HTR-8/SVneo (cell line): ENCODE measurements around the gene CNTN5.
"Not testable (repeated sequence)": the region's sequence is repeated elsewhere in the genome, so short reads cannot be mapped to it uniquely, and the experiment has no call there.

ENCODE experiments used
- DNase-seq: peaks from one replicate; pipeline ENCODE4 v3.0.0; 2011; ENCODE audit warnings: low spot score, mixed read lengths; ENCODE audit not compliant: insufficient read length
- FAIRE-seq: peaks from 2 replicates; lab custom pipeline; 2011; peaks lifted over from hg19 to GRCh38; lab: Jason Lieb, UNC

CNTN5 gene

DNA sequence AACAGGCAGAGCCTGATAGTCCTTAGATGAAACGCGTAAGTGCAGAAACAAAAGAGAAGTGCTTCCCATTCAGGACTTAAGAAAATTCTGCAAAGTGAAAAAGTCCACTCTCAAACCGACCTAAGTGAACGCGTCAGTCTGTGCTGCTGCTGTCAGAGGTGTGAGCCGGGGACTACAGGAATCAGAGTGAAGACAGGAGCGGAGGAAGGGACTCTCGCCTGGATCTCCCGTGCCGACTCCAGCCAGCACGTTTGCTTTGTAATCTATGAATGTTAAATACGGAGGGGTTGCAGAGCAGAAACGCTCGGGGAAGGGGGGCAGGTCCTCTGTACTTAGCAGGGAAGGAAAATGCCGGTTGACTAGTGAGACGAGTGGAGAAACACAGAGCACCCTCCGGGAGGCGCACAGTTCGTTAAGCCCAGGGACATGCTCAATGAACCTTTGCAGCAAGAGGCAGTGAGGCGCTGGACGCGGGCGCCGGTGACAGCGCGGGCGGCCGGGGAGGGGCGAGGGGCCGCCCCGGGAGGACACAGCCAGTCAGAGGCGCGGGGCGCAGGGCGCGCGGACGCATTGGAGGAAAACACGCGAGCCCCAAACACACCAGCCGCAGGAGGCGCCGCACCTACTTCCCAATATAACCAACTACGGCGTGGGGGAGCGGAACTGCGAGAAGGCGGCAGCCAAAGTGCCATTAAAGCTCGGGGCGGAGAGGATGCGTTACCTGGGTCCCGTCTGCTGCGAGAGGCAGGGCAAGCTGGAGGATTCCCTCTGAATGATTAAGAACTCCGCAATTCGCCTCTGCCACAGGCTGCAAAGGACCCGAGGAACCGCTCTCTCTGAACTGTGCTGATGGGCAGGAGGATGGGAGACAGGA lies at the start of gene CNTN5:
CNTN5 (plus strand) TSS at position 598 of the 874 bp plus-strand sequence.
- DNase-seq (peak; percentile 49), FAIRE-seq (peak; percentile 83)

- FAIRE-seq (peak; percentile 59), DNase-seq (no peak)
These were observed 41.5 kb upstream of the CNTN5 start for GRCh38 chr11:98979205-98979604.

- FAIRE-seq, result no peak
- DNase-seq, result peak; percentile 37
These were observed 4.9 kb upstream of the CNTN5 start for GRCh38 chr11:99015634-99016454.

DNA sequence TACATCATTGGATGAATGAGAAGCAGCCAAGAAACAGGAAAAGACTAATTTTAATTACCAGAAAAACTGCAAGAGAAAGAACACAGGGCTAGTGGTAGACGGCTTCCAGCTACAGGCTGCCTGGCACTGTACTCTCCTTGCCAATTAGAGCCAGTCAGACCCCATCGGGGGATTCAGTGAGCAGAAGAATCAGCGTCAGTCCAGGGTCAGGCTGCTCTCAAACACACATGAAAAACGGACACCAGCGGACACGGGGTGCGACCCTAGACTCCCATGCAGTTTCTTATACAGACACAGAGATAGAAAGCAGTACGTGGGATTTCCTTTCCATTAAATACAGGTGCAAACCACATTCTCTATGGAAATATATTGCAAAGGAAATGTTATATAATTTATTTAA lies 1.1 kb upstream of the CNTN5 start:
- DNase-seq, result no peak
- FAIRE-seq, result no peak

- no peak for DNase-seq
- no peak for FAIRE-seq
These were observed 16.3 kb downstream of the CNTN5 start for GRCh38 chr11:99037057-99037456.

DNA sequence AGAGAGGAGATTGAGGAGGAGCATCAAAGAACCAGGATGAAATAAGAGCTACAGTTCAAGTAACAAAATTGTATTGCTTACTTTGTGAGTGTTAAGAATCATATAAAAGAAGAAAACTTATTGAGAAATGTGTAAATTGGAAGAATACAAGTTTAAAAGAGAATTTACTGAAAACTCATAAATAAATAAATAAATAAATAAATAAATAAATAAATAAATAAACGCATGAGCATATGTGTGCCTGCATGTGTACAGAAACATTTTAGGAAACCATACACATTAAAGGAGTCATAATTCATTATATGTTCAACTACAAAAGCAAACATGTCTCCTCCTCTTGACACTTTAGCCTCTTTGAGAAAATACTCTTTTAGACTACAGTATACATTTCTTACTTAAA lies 42.6 kb downstream of the CNTN5 start:
- DNase-seq (no peak), FAIRE-seq (no peak)

- DNase-seq, result no peak
- FAIRE-seq, result no peak
These were observed 44.4 kb downstream of the CNTN5 start for GRCh38 chr11:99065121-99065520.

- FAIRE-seq (no peak), DNase-seq (no peak)
These were observed 46.0 kb downstream of the CNTN5 start for GRCh38 chr11:99066618-99067317.

DNA sequence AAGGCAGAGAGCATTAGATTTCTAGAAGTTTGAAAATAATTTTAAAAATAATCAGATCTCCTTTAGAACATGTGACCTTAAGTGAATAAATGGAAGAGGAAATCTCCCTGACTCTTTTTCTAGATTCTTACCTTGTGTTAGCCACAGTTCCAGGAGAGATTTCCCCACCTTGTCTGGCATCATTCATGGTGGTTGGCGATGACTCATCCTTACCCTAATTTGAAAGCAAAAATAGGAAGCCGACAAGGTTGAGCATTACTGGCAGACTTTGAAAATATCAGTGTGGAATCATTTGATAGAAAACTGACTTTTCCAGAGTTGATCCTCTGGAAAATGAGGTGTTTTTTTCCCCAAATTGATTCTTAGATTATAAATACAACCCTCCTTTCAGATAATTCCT lies 48.1 kb downstream of the CNTN5 start:
- no peak for DNase-seq
- no peak for FAIRE-seq

- DNase-seq (peak; percentile 10), FAIRE-seq (peak; percentile 63)
These were observed 49.2 kb downstream of the CNTN5 start for GRCh38 chr11:99069856-99070444.

- DNase-seq (no peak), FAIRE-seq (no peak)
These were observed 58.8 kb downstream of the CNTN5 start for GRCh38 chr11:99079576-99079975.

GRCh38 chr11:99080154-99080553 lies 59.4 kb downstream of the CNTN5 start:
- FAIRE-seq, result no peak
- DNase-seq, result no peak

- FAIRE-seq (no peak), DNase-seq (no peak)
These were observed 77.5 kb downstream of the CNTN5 start for GRCh38 chr11:99098258-99098657.

DNA sequence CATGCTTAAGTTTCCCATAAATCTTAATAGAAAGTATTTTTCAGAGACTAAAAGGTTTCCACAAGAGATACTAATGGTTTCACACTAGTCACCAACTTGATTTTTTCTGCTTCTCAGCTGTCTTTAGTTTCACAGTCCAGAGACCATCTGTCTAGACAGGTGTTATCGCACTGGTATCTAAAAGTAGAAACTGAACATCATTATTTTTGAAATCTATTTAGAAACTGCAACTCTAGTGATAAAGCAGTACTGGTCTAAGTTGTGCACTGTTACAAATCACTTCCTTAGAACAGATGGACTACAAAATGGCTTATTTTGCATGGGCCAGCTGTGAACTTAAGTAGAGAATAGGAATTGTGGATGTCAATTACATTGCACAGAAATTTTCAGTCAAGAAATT lies 78.0 kb downstream of the CNTN5 start:
- DNase-seq (no peak), FAIRE-seq (no peak)

- FAIRE-seq, result no peak
These were observed 96.9 kb downstream of the CNTN5 start for GRCh38 chr11:99117603-99118002.

DNA sequence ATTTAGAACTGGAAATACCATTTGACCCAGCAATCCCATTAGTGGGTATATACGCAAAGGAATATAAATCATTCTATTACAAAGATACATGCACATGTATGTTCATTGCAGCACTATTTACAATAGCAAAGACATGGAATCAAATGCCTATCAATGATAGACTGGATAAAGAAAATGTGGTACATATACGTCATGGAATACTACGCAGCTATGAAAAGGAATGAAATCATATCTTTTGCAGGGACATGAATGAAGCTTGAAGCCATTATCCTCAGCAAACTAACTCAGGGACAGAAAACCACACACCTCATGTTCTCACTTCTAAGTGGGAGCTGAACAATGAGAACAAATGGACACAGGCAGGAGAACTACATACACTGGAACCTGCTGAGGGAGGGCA lies 113.1 kb downstream of the CNTN5 start:
- not testable (repeated sequence) for FAIRE-seq, DNase-seq

More at GRCh38 chr11:99117603-99118002, 96.9 kb downstream of the CNTN5 start:
- no peak for DNase-seq

GRCh38 chr11:99135508-99135907 lies 114.8 kb downstream of the CNTN5 start:
- DNase-seq, result no peak
- no peak for FAIRE-seq

DNA sequence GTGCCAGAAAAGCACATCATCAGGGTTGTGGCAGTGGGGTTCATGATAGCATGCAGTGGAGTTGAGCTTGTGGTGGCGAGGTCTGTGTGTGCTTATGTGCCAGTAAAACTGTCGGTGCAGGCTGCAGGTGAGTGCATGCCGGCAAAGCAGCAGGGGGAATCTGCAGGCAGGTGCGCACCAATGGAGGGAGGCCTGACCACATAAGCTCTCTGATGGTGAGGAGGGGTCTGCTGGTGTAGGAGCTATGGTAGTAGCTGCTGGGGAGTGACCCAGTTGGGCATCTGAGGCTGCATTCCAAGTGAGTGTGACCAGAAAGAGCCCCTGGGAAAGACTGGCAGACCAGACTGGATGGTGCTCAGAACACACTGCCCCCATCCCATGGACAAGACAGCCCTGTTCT lies 121.5 kb downstream of the CNTN5 start:
- DNase-seq (no peak), FAIRE-seq (peak; percentile 4)

GRCh38 chr11:99148352-99148751 lies 127.6 kb downstream of the CNTN5 start:
- FAIRE-seq (no peak), DNase-seq (no peak)

GRCh38 chr11:99154277-99154676 lies 133.5 kb downstream of the CNTN5 start:
- FAIRE-seq (peak; percentile 38), DNase-seq (no peak)
